PFSK-1 (cell line): ENCODE measurements around the gene GTPBP2.

Experiments used
- FOXP2 ChIP-seq: optimal IDR thresholded peaks from 2 replicates; pipeline ENCODE3; 2011; ENCODE audit warnings: borderline replicate concordance, control low read depth, inconsistent platforms; ENCODE audit not compliant: insufficient read depth; ENCODE audit errors: extremely low read length, extremely low read depth
- POLR2AphosphoS5 ChIP-seq: IDR thresholded peaks from 2 replicates; pipeline ENCODE4 v1.6.1; 2012; ENCODE audit warnings: low read depth, mild to moderate bottlenecking, control low read depth, low read length, moderate library complexity
- SIN3A ChIP-seq: IDR thresholded peaks from 2 replicates; pipeline ENCODE4 v1.6.1; 2012; ENCODE audit warnings: mild to moderate bottlenecking, low read length, moderate library complexity, borderline replicate concordance; ENCODE audit not compliant: insufficient read depth
- TAF1 ChIP-seq: IDR thresholded peaks from 2 replicates; pipeline ENCODE4 v1.6.1; 2012; ENCODE audit warnings: low read length, control low read depth, borderline replicate concordance; ENCODE audit not compliant: insufficient read depth
- TF ChIP-seq, protein P1 (sequence below), 2 experiments: IDR thresholded peaks; 2 replicates each; pipeline versions ENCODE4 v1.6.1 to v1.8.0; 2011 to 2012; ENCODE audit warnings: low read depth in 2 of 2, low read length in 2 of 2, control low read depth in 1 of 2, inconsistent platforms in 1 of 2, mild to moderate bottlenecking in 1 of 2, moderate library complexity in 1 of 2; ENCODE audit not compliant: insufficient read depth in 1 of 2

GRCh38 chr6:43665376-43665775 is 36.3 kb upstream of the GTPBP2 start:
- no peak for TF ChIP-seq FOXP2
- no peak for TF ChIP-seq POLR2AphosphoS5
- TF ChIP-seq TAF1 = no peak
- no peak for TF ChIP-seq SIN3A
- TF ChIP-seq, protein P1, sequence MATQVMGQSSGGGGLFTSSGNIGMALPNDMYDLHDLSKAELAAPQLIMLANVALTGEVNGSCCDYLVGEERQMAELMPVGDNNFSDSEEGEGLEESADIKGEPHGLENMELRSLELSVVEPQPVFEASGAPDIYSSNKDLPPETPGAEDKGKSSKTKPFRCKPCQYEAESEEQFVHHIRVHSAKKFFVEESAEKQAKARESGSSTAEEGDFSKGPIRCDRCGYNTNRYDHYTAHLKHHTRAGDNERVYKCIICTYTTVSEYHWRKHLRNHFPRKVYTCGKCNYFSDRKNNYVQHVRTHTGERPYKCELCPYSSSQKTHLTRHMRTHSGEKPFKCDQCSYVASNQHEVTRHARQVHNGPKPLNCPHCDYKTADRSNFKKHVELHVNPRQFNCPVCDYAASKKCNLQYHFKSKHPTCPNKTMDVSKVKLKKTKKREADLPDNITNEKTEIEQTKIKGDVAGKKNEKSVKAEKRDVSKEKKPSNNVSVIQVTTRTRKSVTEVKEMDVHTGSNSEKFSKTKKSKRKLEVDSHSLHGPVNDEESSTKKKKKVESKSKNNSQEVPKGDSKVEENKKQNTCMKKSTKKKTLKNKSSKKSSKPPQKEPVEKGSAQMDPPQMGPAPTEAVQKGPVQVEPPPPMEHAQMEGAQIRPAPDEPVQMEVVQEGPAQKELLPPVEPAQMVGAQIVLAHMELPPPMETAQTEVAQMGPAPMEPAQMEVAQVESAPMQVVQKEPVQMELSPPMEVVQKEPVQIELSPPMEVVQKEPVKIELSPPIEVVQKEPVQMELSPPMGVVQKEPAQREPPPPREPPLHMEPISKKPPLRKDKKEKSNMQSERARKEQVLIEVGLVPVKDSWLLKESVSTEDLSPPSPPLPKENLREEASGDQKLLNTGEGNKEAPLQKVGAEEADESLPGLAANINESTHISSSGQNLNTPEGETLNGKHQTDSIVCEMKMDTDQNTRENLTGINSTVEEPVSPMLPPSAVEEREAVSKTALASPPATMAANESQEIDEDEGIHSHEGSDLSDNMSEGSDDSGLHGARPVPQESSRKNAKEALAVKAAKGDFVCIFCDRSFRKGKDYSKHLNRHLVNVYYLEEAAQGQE (IDR thresholded peaks at IDR 0.05; ENCODE audit: insufficient read depth in 1 of 2, low read depth in 2 of 2, low read length in 2 of 2) = no peak
